Naive thymus-derived CD8-positive, alpha-beta T cell (primary cell): ENCODE measurements around the gene VPS41. TPM values are rescaled to one million over a fixed set of nuclear protein-coding genes. Genes with fewer than 3 reads are reported as not detected.
"Not testable (repeated sequence)": the region's sequence is repeated elsewhere in the genome, so short reads cannot be mapped to it uniquely, and the experiment has no call there.

Experiments used
- ATAC-seq, 2 donors: fragments of 150-1000 bp; cut with Tn5 transposase in 1 of 2; sonication (Bioruptor Pico), chemical (Tn5 transposase) in 1 of 2; 1 replicate in 1 of 2; 2 replicates in 1 of 2; pipeline ENCODE4 v1.10.0; 2021; ENCODE audit warnings: mild to moderate bottlenecking in 2 of 2, moderate library complexity in 2 of 2
- POLR2A ChIA-PET: fragments of 350-600 bp; sonication (Branson Sonifier 250); formaldehyde crosslinking; loops from one replicate; lab custom pipeline; 2021; ENCODE audit warnings: antibody characterized with exemption; lab: Charles Lee
- DNase-seq, 10 donors: peaks; one replicate each; pipeline versions ENCODE4 v3.0.0 to v3.0.0-alpha.2; 2020 to 2022
- H3K27ac Mint-ChIP-seq, 10 donors: one replicate each; pipeline ENCODE4 v1.8.0; 2020 to 2022; ENCODE audit warnings: mild to moderate bottlenecking in 10 of 10, mixed read lengths in 10 of 10, moderate library complexity in 4 of 10, inconsistent platforms in 1 of 10
- H3K27me3 Mint-ChIP-seq, 5 donors: one replicate each; pipeline ENCODE4 v1.8.0; 2021 to 2022; ENCODE audit warnings: mixed read lengths in 5 of 5
- H3K36me3 Mint-ChIP-seq, 3 donors: one replicate each; pipeline ENCODE4 v1.8.0; 2020 to 2022; ENCODE audit warnings: mixed read lengths in 3 of 3, mild to moderate bottlenecking in 2 of 3, inconsistent platforms in 1 of 3
- H3K4me1 Mint-ChIP-seq, 4 donors: one replicate each; pipeline ENCODE4 v1.8.0; 2021 to 2022; ENCODE audit warnings: mixed read lengths in 4 of 4
- H3K4me3 Mint-ChIP-seq, 10 donors: one replicate each; pipeline ENCODE4 v1.8.0; 2020 to 2022; ENCODE audit warnings: mild to moderate bottlenecking in 10 of 10, mixed read lengths in 10 of 10, moderate library complexity in 6 of 10, inconsistent platforms in 1 of 10
- H3K9me3 Mint-ChIP-seq, 9 donors: one replicate each; pipeline ENCODE4 v1.8.0; 2020 to 2022; ENCODE audit warnings: mixed read lengths in 9 of 9, mild to moderate bottlenecking in 3 of 9, inconsistent platforms in 1 of 9, moderate library complexity in 1 of 9
- polyA plus RNA-seq, 3 donors: library from polyadenylated mRNA; unstranded; fragments of 300-500 nt; fragmentation: Illumina TruSeq; gene quantifications; one replicate each; pipeline ENCODE4 v1.2.3, GENCODE V29; 2021
- total RNA-seq, 8 experiments: library from RNA in 2 of 8; stranded (reverse) in 2 of 8; gene quantifications; one replicate each; pipeline ENCODE4 v1.2.3 and lab custom pipeline; 2021 to 2026

Gene VPS41
- total and polyA plus RNA-seq, 5 experiments from 2014 or later: 33.3 to 66.0 (median 43.2) TPM

GRCh38 chr7:38872202-38872601 lies 36.8 kb downstream of the VPS41 start:
- no peak for ATAC-seq
- POLR2A ChIA-PET: no interaction called here
- Mint-ChIP-seq H3K27me3 (no peaks in the 10 kb centered on the region), H3K27ac (no peak overlapping the region), H3K4me1 (peaks cover 8 to 25% (median 14%) of the 10 kb centered on the region in 4 donors), H3K9me3 (no peaks in the 10 kb centered on the region), H3K36me3 (peaks cover 9 to 20% (median 15%) of the 10 kb centered on the region in 3 donors), H3K4me3 (no peak overlapping the region)
- DNase-seq: no peak

- Mint-ChIP-seq H3K4me3 (no peak overlapping the region), H3K4me1 (peaks cover 2 to 13% (median 8%) of the 10 kb centered on the region in 4 donors), H3K36me3 (peaks cover 9 to 18% (median 12%) of the 10 kb centered on the region in 3 donors), H3K27ac (peak overlapping the region in 1 of 10 donors; percentile 68), H3K9me3 (no peaks in the 10 kb centered on the region), H3K27me3 (no peaks in the 10 kb centered on the region)
- DNase-seq: no peak
- ATAC-seq: no peak
- POLR2A ChIA-PET: no interaction called here
Observed at GRCh38 chr7:38870147-38870546, 38.8 kb downstream of the VPS41 start.

- Mint-ChIP-seq H3K27me3 (no peaks in the 10 kb centered on the region), H3K4me1 (peaks cover 0 to 11% (median 1%) of the 10 kb centered on the region in 4 donors), H3K9me3 (no peaks in the 10 kb centered on the region), H3K27ac (peak overlapping the region in 1 of 10 donors; percentile 51), H3K36me3 (peaks cover 12 to 28% (median 27%) of the 10 kb centered on the region in 3 donors), H3K4me3 (no peak overlapping the region)
- ATAC-seq: no peak
- POLR2A ChIA-PET: no interaction called here
- no peak for DNase-seq
Observed at GRCh38 chr7:38863601-38864291, 45.2 kb downstream of the VPS41 start.

GRCh38 chr7:38862666-38863065 lies 46.3 kb downstream of the VPS41 start:
- POLR2A ChIA-PET: no interaction called here
- Mint-ChIP-seq H3K9me3 (no peaks in the 10 kb centered on the region), H3K27me3 (no peaks in the 10 kb centered on the region), H3K4me1 (peaks cover 0 to 14% (median 3%) of the 10 kb centered on the region in 4 donors), H3K27ac (no peak overlapping the region), H3K4me3 (no peak overlapping the region), H3K36me3 (peaks cover 11 to 30% (median 26%) of the 10 kb centered on the region in 3 donors)
- DNase-seq (no peak), ATAC-seq (no peak)

DNA sequence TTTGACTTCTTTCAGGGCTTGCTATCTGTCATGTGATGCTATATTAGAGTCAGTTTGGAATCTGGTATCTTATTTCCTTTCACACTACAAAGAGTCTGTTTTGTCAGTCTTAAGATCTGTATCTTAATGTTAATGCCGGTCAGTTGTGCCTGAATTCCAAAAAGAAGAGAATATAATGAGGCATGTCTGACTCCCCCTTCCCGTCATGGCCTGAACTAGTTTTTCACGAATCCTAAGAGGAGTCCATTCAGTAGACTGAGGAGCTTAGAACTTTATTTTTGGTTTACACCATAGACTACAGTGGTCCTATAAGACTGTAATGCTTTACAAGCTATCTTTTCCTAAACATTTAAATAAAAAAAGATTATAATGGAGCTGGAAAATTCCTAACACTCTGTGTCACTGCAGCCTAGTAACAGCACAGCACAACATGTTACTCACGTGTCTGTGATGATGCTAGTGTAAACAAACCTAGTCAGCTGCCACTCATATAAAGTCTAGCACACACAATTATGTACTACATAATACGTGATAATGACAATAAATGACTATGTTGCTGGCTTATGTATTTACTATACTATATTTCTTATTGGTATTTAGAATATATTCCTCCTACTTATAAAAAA lies 50.6 kb downstream of the VPS41 start:
- no peaks in the 10 kb centered on the region for H3K27me3 Mint-ChIP-seq
- peaks cover 20 to 51% (median 42%) of the 10 kb centered on the region in 3 donors for H3K36me3 Mint-ChIP-seq
- POLR2A ChIA-PET: no interaction called here
- no peak overlapping the region for H3K4me3 Mint-ChIP-seq
- no peak for ATAC-seq
- H3K9me3 Mint-ChIP-seq: peaks cover 0 to 5% (median 0%) of the 10 kb centered on the region in 9 donors
- peaks cover 11 to 40% (median 23%) of the 10 kb centered on the region in 4 donors for H3K4me1 Mint-ChIP-seq
- no peak for DNase-seq
- no peak overlapping the region for H3K27ac Mint-ChIP-seq

DNA sequence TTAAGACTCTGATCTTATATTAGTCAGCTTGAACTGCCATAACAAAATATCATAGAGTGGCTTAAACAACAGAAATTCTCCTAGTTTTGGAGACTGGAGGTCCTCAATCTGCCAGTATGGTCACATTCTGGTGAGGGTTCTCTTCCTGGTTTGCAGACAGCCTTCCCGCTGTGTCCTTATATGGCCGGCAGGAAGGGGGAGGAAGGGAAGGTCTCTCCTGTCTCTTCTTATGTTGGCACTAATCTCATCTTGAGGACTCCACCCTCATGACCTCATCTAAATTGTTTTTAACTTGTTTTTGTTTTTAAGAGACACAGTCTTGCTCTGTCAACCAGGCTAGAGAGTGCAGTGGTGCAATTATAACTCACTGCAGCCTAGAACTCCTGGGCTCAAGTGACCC lies 53.1 kb downstream of the VPS41 start:
- no peak for DNase-seq
- peaks cover 0 to 5% (median 0%) of the 10 kb centered on the region in 9 donors for H3K9me3 Mint-ChIP-seq

GRCh38 chr7:38855386-38855785 lies 53.6 kb downstream of the VPS41 start:
- POLR2A ChIA-PET: no interaction called here
- Mint-ChIP-seq H3K27me3 (no peaks in the 10 kb centered on the region), H3K4me3 (peak overlapping the region in 1 of 10 donors; percentile 17), H3K9me3 (peaks cover 0 to 5% (median 0%) of the 10 kb centered on the region in 9 donors), H3K4me1 (peaks cover 12 to 30% (median 25%) of the 10 kb centered on the region in 4 donors), H3K36me3 (peaks cover 9 to 33% (median 28%) of the 10 kb centered on the region in 3 donors), H3K27ac (peak overlapping the region in 1 of 10 donors; percentile 57)
- ATAC-seq (no peak), DNase-seq (no peak)

More for the DNA sequence above, 53.1 kb downstream of the VPS41 start:
- peaks cover 12 to 32% (median 25%) of the 10 kb centered on the region in 4 donors for H3K4me1 Mint-ChIP-seq
- peaks cover 12 to 36% (median 30%) of the 10 kb centered on the region in 3 donors for H3K36me3 Mint-ChIP-seq
- no peaks in the 10 kb centered on the region for H3K27me3 Mint-ChIP-seq
- no peak overlapping the region for H3K4me3 Mint-ChIP-seq
- H3K27ac Mint-ChIP-seq: peak overlapping the region in 2 of 10 donors; percentile 4 to 25
- POLR2A ChIA-PET: no interaction called here
- ATAC-seq: no peak

- ATAC-seq, H3K4me3 Mint-ChIP-seq, POLR2A ChIA-PET, DNase-seq, H3K27me3 Mint-ChIP-seq, H3K9me3 Mint-ChIP-seq: not testable (repeated sequence)
- Mint-ChIP-seq H3K36me3 (peaks cover 10 to 31% (median 28%) of the 10 kb centered on the region in 3 donors), H3K4me1 (peaks cover 12 to 30% (median 25%) of the 10 kb centered on the region in 4 donors), H3K27ac (peak overlapping the region in 1 of 10 donors; percentile 57)
Observed at GRCh38 chr7:38854947-38855346, 54.0 kb downstream of the VPS41 start.

DNA sequence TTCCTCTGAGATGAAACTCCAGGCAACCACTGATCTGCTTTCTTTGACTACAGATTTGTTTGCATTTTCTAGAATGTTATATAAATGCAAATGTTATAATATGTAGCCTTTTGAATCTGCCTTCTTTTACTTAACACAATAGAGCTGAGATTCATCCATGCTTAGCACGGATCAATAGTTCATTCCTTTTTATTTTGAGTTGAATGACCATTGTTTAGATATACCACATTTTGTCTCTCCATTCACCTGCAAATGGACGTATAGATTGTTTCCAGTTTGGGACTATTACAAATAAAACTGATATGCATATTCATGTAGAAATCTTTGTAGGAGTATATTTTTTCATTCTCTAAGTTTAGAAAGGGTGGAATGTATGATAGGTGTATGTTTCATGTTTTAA lies 57.7 kb downstream of the VPS41 start:
- POLR2A ChIA-PET: no interaction called here
- no peak overlapping the region for H3K27ac Mint-ChIP-seq
- no peaks in the 10 kb centered on the region for H3K27me3 Mint-ChIP-seq
- no peak overlapping the region for H3K4me3 Mint-ChIP-seq
- ATAC-seq (no peak), DNase-seq (no peak)
- H3K36me3 Mint-ChIP-seq: peaks cover 14 to 33% (median 31%) of the 10 kb centered on the region in 3 donors
- peaks cover 0 to 5% (median 0%) of the 10 kb centered on the region in 9 donors for H3K9me3 Mint-ChIP-seq
- peaks cover 11 to 29% (median 20%) of the 10 kb centered on the region in 4 donors for H3K4me1 Mint-ChIP-seq

- ATAC-seq (no peak), DNase-seq (no peak)
- peaks cover 0 to 3% (median 0%) of the 10 kb centered on the region in 9 donors for H3K9me3 Mint-ChIP-seq
- H3K27me3 Mint-ChIP-seq: no peaks in the 10 kb centered on the region
- H3K27ac Mint-ChIP-seq: no peak overlapping the region
- peaks cover 11 to 30% (median 20%) of the 10 kb centered on the region in 4 donors for H3K4me1 Mint-ChIP-seq
- POLR2A ChIA-PET: no interaction called here
- no peak overlapping the region for H3K4me3 Mint-ChIP-seq
- H3K36me3 Mint-ChIP-seq: peaks cover 5 to 27% (median 11%) of the 10 kb centered on the region in 3 donors
Observed at GRCh38 chr7:38846280-38846679, 62.7 kb downstream of the VPS41 start.

GRCh38 chr7:38844952-38845563 lies 63.9 kb downstream of the VPS41 start:
- no peak for ATAC-seq
- Mint-ChIP-seq H3K27ac (no peak overlapping the region), H3K4me3 (no peak overlapping the region), H3K36me3 (peaks cover 5 to 30% (median 15%) of the 10 kb centered on the region in 3 donors), H3K27me3 (no peaks in the 10 kb centered on the region), H3K4me1 (peaks cover 11 to 30% (median 20%) of the 10 kb centered on the region in 4 donors), H3K9me3 (peaks cover 0 to 3% (median 0%) of the 10 kb centered on the region in 9 donors)
- POLR2A ChIA-PET: no interaction called here
- no peak for DNase-seq

DNA sequence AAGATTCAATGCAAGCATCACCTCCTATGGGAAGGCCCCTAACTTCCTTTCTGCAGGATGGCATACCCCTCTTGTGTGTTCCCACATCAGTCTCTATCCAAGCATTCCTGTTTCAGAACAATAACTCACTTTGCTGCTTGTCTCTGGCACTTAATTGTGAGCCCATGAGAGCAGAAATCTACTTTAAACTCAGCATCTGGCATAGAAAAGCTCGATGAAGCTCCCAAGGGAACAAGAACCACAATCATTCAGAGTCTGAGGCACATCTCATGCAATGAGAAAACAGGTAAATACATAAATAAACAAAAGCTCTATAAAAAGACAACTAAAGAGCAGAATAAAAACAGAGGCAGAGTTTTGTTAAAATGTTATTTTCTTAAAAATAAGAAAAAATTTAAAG lies 66.2 kb downstream of the VPS41 start:
- POLR2A ChIA-PET: no interaction called here
- no peak overlapping the region for H3K27ac Mint-ChIP-seq
- no peak overlapping the region for H3K4me3 Mint-ChIP-seq
- ATAC-seq (no peak), DNase-seq (no peak)
- peaks cover 0 to 3% (median 0%) of the 10 kb centered on the region in 9 donors for H3K9me3 Mint-ChIP-seq
- peaks cover 14 to 31% (median 20%) of the 10 kb centered on the region in 4 donors for H3K4me1 Mint-ChIP-seq
- peaks cover 0 to 25% (median 19%) of the 10 kb centered on the region in 3 donors for H3K36me3 Mint-ChIP-seq
- no peaks in the 10 kb centered on the region for H3K27me3 Mint-ChIP-seq
